Choroid plexus epithelial cell (primary cell): ENCODE measurements around the gene TMC4.

ENCODE experiments used
- DNase-seq: peaks from one replicate; pipeline ENCODE4 v3.0.0-alpha.2; 2010; ENCODE audit warnings: low read depth
- H3K4me3 ChIP-seq: 2 replicates; pipeline ENCODE4 v1.5.1; 2011; ENCODE audit warnings: low read depth, mild to moderate bottlenecking, control low read depth, low read length, moderate library complexity
- CTCF ChIP-seq: conservative IDR thresholded peaks from 2 replicates; pipeline ENCODE4 v1.5.1; 2011; ENCODE audit warnings: low read depth, mild to moderate bottlenecking, control low read depth, inconsistent platforms, low read length, moderate library complexity

TMC4 gene

DNA sequence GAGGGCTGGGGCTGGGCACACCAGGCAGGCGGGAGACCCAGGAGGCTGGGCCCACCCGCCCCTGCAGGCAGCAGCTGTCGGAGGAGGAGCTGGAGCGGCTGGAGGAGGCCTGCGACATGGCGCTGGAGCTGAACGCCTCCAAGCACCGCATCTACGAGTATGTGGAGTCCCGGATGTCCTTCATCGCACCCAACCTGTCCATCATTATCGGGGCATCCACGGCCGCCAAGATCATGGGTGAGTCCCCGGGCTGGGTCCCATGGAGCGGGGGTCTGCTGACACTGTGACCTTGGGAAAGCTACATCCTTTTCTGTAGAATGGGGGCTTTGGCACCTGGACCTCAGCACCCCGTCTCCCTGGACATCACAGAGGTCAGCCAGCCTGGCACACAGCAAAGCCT, 49.3 kb downstream of the TMC4 start:
- no peak for DNase-seq
- TF ChIP-seq CTCF = no peak
- H3K4me3 ChIP-seq = no peak overlapping the region

- no peak overlapping the region for H3K4me3 ChIP-seq
- no peak for DNase-seq
- TF ChIP-seq CTCF = no peak
Measured at GRCh38 chr19:54121259-54121658, 51.7 kb downstream of the TMC4 start.

DNA sequence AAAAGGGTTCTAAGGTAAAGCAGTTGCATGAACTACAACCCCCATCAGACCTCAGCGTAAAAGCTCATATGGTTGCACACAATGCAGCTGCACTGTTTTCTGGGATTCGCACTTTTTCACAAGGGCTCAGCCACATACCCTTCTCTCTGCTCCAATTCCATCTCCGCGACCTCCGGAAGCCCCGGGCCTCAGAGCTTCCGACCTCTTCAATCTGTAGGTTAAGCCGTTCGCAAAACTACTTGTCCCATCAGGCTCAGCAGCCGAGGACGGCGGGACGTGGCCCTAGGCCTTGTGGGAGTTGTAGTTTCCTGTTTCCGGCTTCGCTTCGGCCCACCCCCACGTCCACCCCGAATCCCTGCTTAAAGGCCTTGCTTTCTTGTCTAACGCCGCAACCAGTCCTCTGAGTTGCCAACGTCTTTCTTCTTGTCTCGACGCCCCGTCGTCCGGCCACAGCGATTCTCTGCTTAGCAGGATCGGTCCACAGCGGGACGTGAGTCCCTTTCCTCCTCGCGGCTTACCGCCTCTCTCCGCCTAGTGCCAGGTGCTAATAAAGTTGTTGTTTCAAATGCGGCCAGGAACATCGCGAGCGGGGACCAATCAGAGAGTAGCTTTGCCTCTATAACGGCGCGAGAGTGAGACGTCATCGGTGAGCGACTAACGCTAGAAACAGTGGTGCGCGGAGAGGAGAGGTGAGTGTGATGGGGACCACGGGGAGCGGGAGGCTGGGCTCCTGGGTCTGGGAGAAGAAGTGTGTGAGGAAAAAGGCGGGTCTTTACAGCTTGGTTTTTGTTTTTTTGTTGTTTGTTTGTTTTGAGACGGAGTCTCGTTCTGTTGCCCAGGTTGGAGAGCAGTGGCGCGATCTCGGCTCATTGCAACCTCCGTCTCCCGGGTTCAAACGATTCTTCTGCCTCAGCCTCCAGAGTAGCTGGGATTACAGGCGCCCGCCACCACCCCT, 57.6 kb downstream of the TMC4 start, which contains the start of the genes PRPF31 and TFPT:
Gene PRPF31 (plus strand): TSS at position 646 of the 955 bp plus-strand sequence. CDS start 2,525 bp downstream, outside the sequence.
Gene TFPT (minus strand): TSS at position 549 of the 955 bp plus-strand sequence. CDS start 388 bp downstream, at position 161.
- H3K4me3 ChIP-seq = peak within 1 kb of the TSS; percentile 81
- TF ChIP-seq CTCF = no peak
- peak; percentile 99 for DNase-seq

GRCh38 chr19:54114340-54115108, 58.4 kb downstream of the TMC4 start:
- TF ChIP-seq CTCF = no peak
- peak overlapping the region; percentile 81 for H3K4me3 ChIP-seq
- peak; percentile 67 for DNase-seq
